Measurements from ENCODE around the gene CACNG6. TPM values are rescaled to one million over a fixed set of nuclear protein-coding genes. Genes with fewer than 3 reads are reported as not detected.

Gene CACNG6
- total and polyA plus RNA-seq, 10 of the 15 experiments (the other 5 are each of a cell fraction or from before 2014, with no cell fraction given): 0.07 TPM; not detected in 9

DNA sequence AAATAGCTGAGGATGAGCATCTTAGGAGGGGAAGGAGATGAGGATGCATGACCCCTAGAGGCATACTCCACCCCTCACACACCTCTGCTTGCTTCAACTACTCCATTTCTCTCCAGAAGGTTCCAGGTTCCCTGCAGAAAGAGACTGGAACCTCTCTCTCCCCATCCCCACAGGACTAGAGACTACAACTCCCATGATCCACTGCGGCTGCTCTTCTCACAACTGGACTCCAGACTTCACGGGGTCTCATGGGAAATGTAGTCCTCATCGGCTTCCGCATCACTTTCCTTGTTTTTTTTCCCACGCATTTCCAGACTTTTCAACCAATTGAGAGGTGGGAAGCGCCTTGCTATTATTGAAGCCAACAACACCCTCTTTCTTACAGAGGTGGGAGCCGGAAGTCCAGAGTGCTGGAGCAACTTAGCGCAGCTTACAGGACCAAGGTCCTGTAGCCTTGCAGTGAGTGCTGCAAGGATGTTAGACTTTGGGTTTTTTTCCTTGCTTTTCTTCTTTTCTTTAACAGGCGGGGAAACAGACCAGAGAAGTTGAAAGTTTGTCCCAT is 13.9 kb upstream of the CACNG6 start:
- TF ChIP-seq SUPT20H (IDR thresholded peaks at IDR 0.05; ENCODE audit: borderline replicate concordance, control insufficient read depth, low read depth, low read length) (no peak), TAF1 (IDR thresholded peaks at IDR 0.05; ENCODE audit: borderline replicate concordance, low read depth, low read length) (no peak), BHLHE40 (IDR thresholded peaks at IDR 0.05; ENCODE audit: borderline replicate concordance in 1 of 2, low read depth in 2 of 2, low read length in 1 of 2) (no peak), CHD2 (IDR thresholded peaks at IDR 0.05; ENCODE audit: borderline replicate concordance, low read depth, low read length) (no peak), RUNX3 (IDR thresholded peaks at IDR 0.05; ENCODE audit: low read length) (no peak), POLR2A (IDR thresholded peaks at IDR 0.05; ENCODE audit: low read depth, low read length) (no peak), PAX8 (IDR thresholded peaks at IDR 0.05) (no peak), BCLAF1 (IDR thresholded peaks at IDR 0.05) (no peak), SIX5 (IDR thresholded peaks at IDR 0.05; ENCODE audit: low read depth, low read length, severe bottlenecking) (peak; percentile 74), STAT3 (IDR thresholded peaks at IDR 0.05; ENCODE audit: low read depth, low read length) (no peak), IKZF1 (conservative IDR thresholded peaks at IDR 0.05) (0 out of 2 replicates have a peak, but pooled peaks have one; percentile 17), SREBF2 (IDR thresholded peaks at IDR 0.05; ENCODE audit: low read length) (no peak), NKRF (conservative IDR thresholded peaks at IDR 0.05) (no peak), RBBP5 (conservative IDR thresholded peaks at IDR 0.05) (no peak), HCFC1 (IDR thresholded peaks at IDR 0.05; ENCODE audit: low read length) (peak; percentile 78)
- TF ChIP-seq, protein P1, sequence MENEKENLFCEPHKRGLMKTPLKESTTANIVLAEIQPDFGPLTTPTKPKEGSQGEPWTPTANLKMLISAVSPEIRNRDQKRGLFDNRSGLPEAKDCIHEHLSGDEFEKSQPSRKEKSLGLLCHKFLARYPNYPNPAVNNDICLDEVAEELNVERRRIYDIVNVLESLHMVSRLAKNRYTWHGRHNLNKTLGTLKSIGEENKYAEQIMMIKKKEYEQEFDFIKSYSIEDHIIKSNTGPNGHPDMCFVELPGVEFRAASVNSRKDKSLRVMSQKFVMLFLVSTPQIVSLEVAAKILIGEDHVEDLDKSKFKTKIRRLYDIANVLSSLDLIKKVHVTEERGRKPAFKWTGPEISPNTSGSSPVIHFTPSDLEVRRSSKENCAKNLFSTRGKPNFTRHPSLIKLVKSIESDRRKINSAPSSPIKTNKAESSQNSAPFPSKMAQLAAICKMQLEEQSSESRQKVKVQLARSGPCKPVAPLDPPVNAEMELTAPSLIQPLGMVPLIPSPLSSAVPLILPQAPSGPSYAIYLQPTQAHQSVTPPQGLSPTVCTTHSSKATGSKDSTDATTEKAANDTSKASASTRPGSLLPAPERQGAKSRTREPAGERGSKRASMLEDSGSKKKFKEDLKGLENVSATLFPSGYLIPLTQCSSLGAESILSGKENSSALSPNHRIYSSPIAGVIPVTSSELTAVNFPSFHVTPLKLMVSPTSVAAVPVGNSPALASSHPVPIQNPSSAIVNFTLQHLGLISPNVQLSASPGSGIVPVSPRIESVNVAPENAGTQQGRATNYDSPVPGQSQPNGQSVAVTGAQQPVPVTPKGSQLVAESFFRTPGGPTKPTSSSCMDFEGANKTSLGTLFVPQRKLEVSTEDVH (IDR thresholded peaks at IDR 0.05; ENCODE audit: low read depth, partially characterized antibody): no peak
- no peaks in the 10 kb centered on the region for H3K36me3 ChIP-seq (ENCODE audit: control insufficient read depth in 2 of 2, insufficient read depth in 2 of 2, low read length in 1 of 2)
- H4K20me1 ChIP-seq (ENCODE audit: control insufficient read depth, insufficient read depth): no peaks in the 10 kb centered on the region
- 9% methylated on average over 9 of the region's 9 CpGs for WGBS (ENCODE audit: insufficient coverage, insufficient replicate concordance, low lambda C conversion rate, missing lambda C conversion rate)
- ChIA-PET CTCF (no interaction called here), RAD21 (ENCODE audit: unreplicated experiment) (no interaction called here), SMC1A (ENCODE audit: uncharacterized antibody, unreplicated experiment) (no interaction called here), POLR2A (no interaction called here)
- no peaks in the 10 kb centered on the region for H3K4me1 ChIP-seq (ENCODE audit: control insufficient read depth, insufficient read depth, low read length)
- ATAC-seq (0 out of 3 replicates have a peak, but pooled peaks have one; percentile 34), FAIRE-seq (no peak), DNase-seq (ENCODE audit: low read depth, low spot score) (no peak)
- BruUV-seq (replicated peaks): no TSS peak
- in situ Hi-C loops (cut with MboI) (no loop called here), intact Hi-C loops (cut with micrococcal nuclease; ENCODE audit: unreplicated experiment) (no loop called here)
- no peaks in the 10 kb centered on the region for H3K27me3 ChIP-seq (replicated peaks in 1 of 2; ENCODE audit: control insufficient read depth in 2 of 2, insufficient read depth in 2 of 2, low read length in 1 of 2)
- no peaks in the 10 kb centered on the region; the same call in 1 of the 3 replicates for H3K9me3 ChIP-seq (replicated peaks; ENCODE audit: control insufficient read depth, insufficient read depth, low read length)
- no peak overlapping the region for H2AFZ ChIP-seq (ENCODE audit: control insufficient read depth, low read depth, low read length)
- no peak overlapping the region for H3K4me3 ChIP-seq
- H3K4me2 ChIP-seq (ENCODE audit: control insufficient read depth, insufficient read depth): no peak overlapping the region
- H3K79me2 ChIP-seq (ENCODE audit: control insufficient read depth, insufficient read depth, low read length): no peaks in the 10 kb centered on the region
- no peak overlapping the region for H3K9ac ChIP-seq (ENCODE audit: control insufficient read depth, insufficient read depth, low read length)
- H3K27ac ChIP-seq (ENCODE audit: control insufficient read depth, insufficient read depth): no peak overlapping the region
